ENCODE results near the gene CXorf65.
A peak's percentile ranks its signal among the peaks of the same experiment; 100 is the strongest.

Gene CXorf65

GRCh38 chrX:71085900-71086299, 20.6 kb downstream of the CXorf65 start:
- Histone ChIP-seq H3K79me2 (ENCODE audit: control insufficient read depth, insufficient read depth, low read length, poor library complexity) (no peaks in the 10 kb centered on the region), H3K36me3 (ENCODE audit: control insufficient read depth in 1 of 2, insufficient read depth in 2 of 2, low read length in 2 of 2) (no peaks in the 10 kb centered on the region), H3K4me3 (ENCODE audit: low read depth, low read length) (no peak overlapping the region), H4K8ac (ENCODE audit: low read depth, low read length) (no peak overlapping the region), H4K12ac (ENCODE audit: low read depth, low read length) (no peak overlapping the region), H2BK120ac (ENCODE audit: insufficient read depth, low read length, poor library complexity) (no peak overlapping the region), H3K18ac (ENCODE audit: low read length) (no peak overlapping the region), H3K9ac (ENCODE audit: low read length) (no peak overlapping the region), H2AK5ac (ENCODE audit: low read length) (no peak overlapping the region), H3K4me1 (ENCODE audit: control insufficient read depth in 1 of 2, insufficient read depth in 2 of 2, low read length in 2 of 2) (no peaks in the 10 kb centered on the region), H3K23ac (ENCODE audit: low read length) (no peak overlapping the region), H3K4me2 (ENCODE audit: low read length) (no peak overlapping the region), H3K27ac (ENCODE audit: low read depth, low read length) (no peak overlapping the region), H3K27me3 (ENCODE audit: insufficient read depth, low read length) (no peaks in the 10 kb centered on the region), H4K91ac (ENCODE audit: low read depth, low read length) (no peak overlapping the region), H3K79me1 (ENCODE audit: low read length) (no peaks in the 10 kb centered on the region), H3K14ac (ENCODE audit: low read length) (no peak overlapping the region), H3K4ac (ENCODE audit: low read depth, low read length) (no peak overlapping the region), H2AFZ (ENCODE audit: insufficient read depth, low read length, poor library complexity) (no peak overlapping the region), H2BK12ac (ENCODE audit: low read length) (no peak overlapping the region), H3K9me3 (ENCODE audit: insufficient read depth, low read depth, low read length) (no peaks in the 10 kb centered on the region), H2BK5ac (ENCODE audit: low read depth, low read length, poor library complexity) (no peak overlapping the region)
- WGBS (ENCODE audit: extremely low coverage, insufficient coverage, insufficient read length) = no CpG with 5 or more reads among the region's 4 CpGs
- no peak for DNase-seq

- Histone ChIP-seq H3K36me3 (ENCODE audit: control insufficient read depth in 1 of 2, insufficient read depth in 2 of 2, low read length in 2 of 2) (no peaks in the 10 kb centered on the region), H3K9me3 (ENCODE audit: insufficient read depth, low read depth, low read length) (no peaks in the 10 kb centered on the region), H4K91ac (ENCODE audit: low read depth, low read length) (no peak overlapping the region), H3K79me1 (ENCODE audit: low read length) (no peaks in the 10 kb centered on the region), H3K18ac (ENCODE audit: low read length) (no peak overlapping the region), H3K27me3 (ENCODE audit: insufficient read depth, low read length) (no peaks in the 10 kb centered on the region), H3K79me2 (ENCODE audit: control insufficient read depth, insufficient read depth, low read length, poor library complexity) (no peaks in the 10 kb centered on the region), H2BK12ac (ENCODE audit: low read length) (no peak overlapping the region), H4K12ac (ENCODE audit: low read depth, low read length) (no peak overlapping the region), H3K4me2 (ENCODE audit: low read length) (no peak overlapping the region), H3K4me1 (ENCODE audit: control insufficient read depth in 1 of 2, insufficient read depth in 2 of 2, low read length in 2 of 2) (no peaks in the 10 kb centered on the region), H2AFZ (ENCODE audit: insufficient read depth, low read length, poor library complexity) (no peak overlapping the region), H3K9ac (ENCODE audit: low read length) (no peak overlapping the region), H3K4ac (ENCODE audit: low read depth, low read length) (no peak overlapping the region), H2BK120ac (ENCODE audit: insufficient read depth, low read length, poor library complexity) (no peak overlapping the region), H4K8ac (ENCODE audit: low read depth, low read length) (no peak overlapping the region), H2AK5ac (ENCODE audit: low read length) (no peak overlapping the region), H2BK5ac (ENCODE audit: low read depth, low read length, poor library complexity) (no peak overlapping the region), H3K4me3 (ENCODE audit: low read depth, low read length) (no peak overlapping the region), H3K23ac (ENCODE audit: low read length) (no peak overlapping the region), H3K14ac (ENCODE audit: low read length) (no peak overlapping the region), H3K27ac (ENCODE audit: low read depth, low read length) (no peak overlapping the region)
- no peak for DNase-seq
- WGBS (ENCODE audit: extremely low coverage, insufficient coverage, insufficient read length) = no CpG with 5 or more reads among the region's 4 CpGs
Observed at GRCh38 chrX:71082822-71083221, 23.7 kb downstream of the CXorf65 start.

- Histone ChIP-seq H4K8ac (ENCODE audit: low read depth, low read length) (no peak overlapping the region), H3K4me3 (ENCODE audit: low read depth, low read length) (no peak overlapping the region), H3K18ac (ENCODE audit: low read length) (no peak overlapping the region), H3K27ac (ENCODE audit: low read depth, low read length) (no peak overlapping the region), H3K23ac (ENCODE audit: low read length) (no peak overlapping the region), H3K27me3 (ENCODE audit: insufficient read depth, low read length) (no peaks in the 10 kb centered on the region), H3K79me2 (ENCODE audit: control insufficient read depth, insufficient read depth, low read length, poor library complexity) (no peaks in the 10 kb centered on the region), H2BK12ac (ENCODE audit: low read length) (no peak overlapping the region), H4K12ac (ENCODE audit: low read depth, low read length) (no peak overlapping the region), H3K4me1 (ENCODE audit: control insufficient read depth in 1 of 2, insufficient read depth in 2 of 2, low read length in 2 of 2) (no peaks in the 10 kb centered on the region), H4K91ac (ENCODE audit: low read depth, low read length) (no peak overlapping the region), H3K79me1 (ENCODE audit: low read length) (no peaks in the 10 kb centered on the region), H3K4ac (ENCODE audit: low read depth, low read length) (no peak overlapping the region), H2BK5ac (ENCODE audit: low read depth, low read length, poor library complexity) (no peak overlapping the region), H3K14ac (ENCODE audit: low read length) (no peak overlapping the region), H3K9me3 (ENCODE audit: insufficient read depth, low read depth, low read length) (no peaks in the 10 kb centered on the region), H3K36me3 (ENCODE audit: control insufficient read depth in 1 of 2, insufficient read depth in 2 of 2, low read length in 2 of 2) (no peaks in the 10 kb centered on the region), H3K4me2 (ENCODE audit: low read length) (no peak overlapping the region), H3K9ac (ENCODE audit: low read length) (no peak overlapping the region), H2BK120ac (ENCODE audit: insufficient read depth, low read length, poor library complexity) (no peak overlapping the region), H2AK5ac (ENCODE audit: low read length) (no peak overlapping the region), H2AFZ (ENCODE audit: insufficient read depth, low read length, poor library complexity) (no peak overlapping the region)
- WGBS (ENCODE audit: extremely low coverage, insufficient coverage, insufficient read length) = no CpG with 5 or more reads among the region's 5 CpGs
- no peak for DNase-seq
Observed at GRCh38 chrX:71082124-71082647, 24.4 kb downstream of the CXorf65 start.

GRCh38 chrX:71081330-71082123, 25.0 kb downstream of the CXorf65 start:
- no peak overlapping the region for H3K4me3 ChIP-seq (ENCODE audit: low read depth, low read length)
- H3K14ac ChIP-seq (ENCODE audit: low read length) = no peak overlapping the region
- H3K4me1 ChIP-seq (ENCODE audit: control insufficient read depth in 1 of 2, insufficient read depth in 2 of 2, low read length in 2 of 2) = no peaks in the 10 kb centered on the region
- no peak overlapping the region for H3K4ac ChIP-seq (ENCODE audit: low read depth, low read length)
- H4K91ac ChIP-seq (ENCODE audit: low read depth, low read length) = no peak overlapping the region
- H2BK120ac ChIP-seq (ENCODE audit: insufficient read depth, low read length, poor library complexity) = no peak overlapping the region
- H2AK5ac ChIP-seq (ENCODE audit: low read length) = no peak overlapping the region
- H2AFZ ChIP-seq (ENCODE audit: insufficient read depth, low read length, poor library complexity) = no peak overlapping the region
- no peak overlapping the region for H3K23ac ChIP-seq (ENCODE audit: low read length)
- H3K9me3 ChIP-seq (ENCODE audit: insufficient read depth, low read depth, low read length) = no peaks in the 10 kb centered on the region
- H3K79me1 ChIP-seq (ENCODE audit: low read length) = no peaks in the 10 kb centered on the region
- peak in 1 of 2 donors; percentile 21 for DNase-seq
- H2BK5ac ChIP-seq (ENCODE audit: low read depth, low read length, poor library complexity) = no peak overlapping the region
- H3K36me3 ChIP-seq (ENCODE audit: control insufficient read depth in 1 of 2, insufficient read depth in 2 of 2, low read length in 2 of 2) = no peaks in the 10 kb centered on the region
- H4K8ac ChIP-seq (ENCODE audit: low read depth, low read length) = no peak overlapping the region
- H3K27me3 ChIP-seq (ENCODE audit: insufficient read depth, low read length) = no peaks in the 10 kb centered on the region
- no peak overlapping the region for H4K12ac ChIP-seq (ENCODE audit: low read depth, low read length)
- H3K4me2 ChIP-seq (ENCODE audit: low read length) = no peak overlapping the region
- no peak overlapping the region for H3K9ac ChIP-seq (ENCODE audit: low read length)
- H2BK12ac ChIP-seq (ENCODE audit: low read length) = no peak overlapping the region
- WGBS (ENCODE audit: extremely low coverage, insufficient coverage, insufficient read length) = no CpG with 5 or more reads among the region's 3 CpGs
- H3K27ac ChIP-seq (ENCODE audit: low read depth, low read length) = no peak overlapping the region
- no peak overlapping the region for H3K18ac ChIP-seq (ENCODE audit: low read length)
- no peaks in the 10 kb centered on the region for H3K79me2 ChIP-seq (ENCODE audit: control insufficient read depth, insufficient read depth, low read length, poor library complexity)
